Stomach (tissue), 9 donors: ENCODE measurements around the gene FLT3LG. TPM values are rescaled to one million over a fixed set of nuclear protein-coding genes. Genes with fewer than 3 reads are reported as not detected.

Experiments
- DNase-seq, 2 donors: peaks; one replicate each; pipeline versions ENCODE4 v3.0.0 to v3.0.0-alpha.2; 2013 to 2019
- H3K27ac ChIP-seq, 5 donors: fragments of 200-600 bp in 4 of 5; sonication (generic) in 4 of 5; one replicate each; pipeline ENCODE4 v1.5.1; 2013 to 2019; ENCODE audit warnings: mild to moderate bottlenecking in 1 of 5, moderate library complexity in 1 of 5
- H3K27me3 ChIP-seq, 3 donors: fragments of 200-600 bp; sonication (generic); one replicate each; pipeline ENCODE4 v1.5.1; 2017 to 2019; ENCODE audit warnings: mixed run types in 1 of 3
- H3K36me3 ChIP-seq, 4 donors: fragments of 200-600 bp; sonication (generic); 1 replicate in 3 of 4; 2 replicates in 1 of 4; pipeline ENCODE4 v1.5.1; 2016 to 2019
- H3K4me1 ChIP-seq, 4 donors: fragments of 200-600 bp; sonication (generic); one replicate each; pipeline ENCODE4 v1.5.1; 2016 to 2019
- H3K4me3 ChIP-seq, 4 donors: fragments of 200-600 bp; sonication (generic) in 3 of 4; one replicate each; pipeline ENCODE4 v1.5.1; 2016 to 2019; ENCODE audit warnings: mild to moderate bottlenecking in 1 of 4
- H3K9me3 ChIP-seq, 4 donors: fragments of 200-600 bp; sonication (generic); one replicate each; pipeline ENCODE4 v1.5.1; 2016 to 2019
- CTCF ChIP-seq, 7 experiments: fragments of 450-650 bp in 4 of 7; fragments of 200-600 bp in 3 of 7; sonication (generic) in 3 of 7; IDR thresholded peaks; one replicate each; pipeline ENCODE4 v1.5.1; 2016 to 2019; ENCODE audit warnings: antibody characterized with exemption in 7 of 7, control low read depth in 2 of 7, mild to moderate bottlenecking in 1 of 7
- EP300 ChIP-seq: sonication (generic); formaldehyde crosslinking; IDR thresholded peaks from one replicate; pipeline ENCODE4 v1.6.1; 2017; ENCODE audit warnings: antibody characterized with exemption
- POLR2A ChIP-seq, 4 donors: fragments of 450-650 bp; IDR thresholded peaks; one replicate each; pipeline ENCODE4 v1.6.1; 2016; ENCODE audit warnings: antibody characterized with exemption in 4 of 4, control low read depth in 2 of 4, mild to moderate bottlenecking in 1 of 4, moderate library complexity in 1 of 4
- POLR2AphosphoS5 ChIP-seq, 3 donors: sonication (generic); formaldehyde crosslinking; IDR thresholded peaks; one replicate each; pipeline ENCODE4 v1.6.1; 2016; ENCODE audit warnings: antibody characterized with exemption in 3 of 3
- WGBS, 5 donors: extraction: QIAGEN DNeasy Blood & Tissue Kit in 3 of 5; methylation state at CpG; one replicate each; pipeline versions ENCODE4 v1.1.5 to v1.1.7; 2013 to 2018; 5-methylcytosine and 5-hydroxymethylcytosine counted together
- intact Hi-C: fragments of 100-400 bp; cut with DNase I; formaldehyde crosslinking; loops from one replicate; pipeline ENCODE4 v1.15.1; 2023; ENCODE audit warnings: low total_unique reads
- polyA plus RNA-seq, 3 donors: library from polyadenylated mRNA; stranded (reverse); fragments of 200-250 nt; gene quantifications; one replicate each; pipeline ENCODE4 v1.2.3, GENCODE V29; 2013
- total RNA-seq, 5 donors: library from RNA; depleted of rRNA; stranded (reverse); fragments of >200 nt; gene quantifications; one replicate each; pipeline versions ENCODE4 v1.1.0 to v1.2.3, GENCODE V29; 2014 to 2016
- donor health status: healthy with polysubstance abuse.
- donor health status: Bipolar disorder and iron deficiency.
- donor health status: healthy.

The FLT3LG gene
- total and polyA plus RNA-seq, 8 donors = 1.3 to 14.5 (median 11.0) TPM; not detected in 3

GRCh38 chr19:49506575-49507105 lies 32.6 kb downstream of the FLT3LG start:
- Histone ChIP-seq H3K27me3 (no peaks in the 10 kb centered on the region), H3K9me3 (no peaks in the 10 kb centered on the region), H3K4me3 (no peak overlapping the region), H3K36me3 (no peaks in the 10 kb centered on the region), H3K4me1 (peaks cover 2 to 18% (median 15%) of the 10 kb centered on the region in 4 donors), H3K27ac (no peak overlapping the region)
- TF ChIP-seq POLR2A (IDR thresholded peaks at IDR 0.05) (no peak), POLR2AphosphoS5 (IDR thresholded peaks at IDR 0.05) (no peak), CTCF (IDR thresholded peaks at IDR 0.05) (peak in 5 of 7 experiments; percentile 61 to 90 (median 80)), EP300 (no peak)
- 24 to 34% (median 28%) methylated on average over 8 of the region's 8 CpGs for WGBS, 5 donors
- intact Hi-C loops = loop anchor here (5.0 kb wide), 1 partner anchor 36 kb away; no protein-coding TSS in a partner anchor
- peak; percentile 76 to 85 for DNase-seq

- no peak overlapping the region for H3K4me3 ChIP-seq
- peak overlapping the region in 1 of 5 donors; percentile 39 for H3K27ac ChIP-seq
- no peaks in the 10 kb centered on the region for H3K9me3 ChIP-seq
- H3K36me3 ChIP-seq = no peaks in the 10 kb centered on the region
- H3K4me1 ChIP-seq = peaks cover 14 to 28% (median 22%) of the 10 kb centered on the region in 4 donors
- H3K27me3 ChIP-seq = no peaks in the 10 kb centered on the region
- WGBS, 5 donors = 77 to 85% (median 78%) methylated on average over 12 of the region's 12 CpGs
- no peak for TF ChIP-seq POLR2A (IDR thresholded peaks at IDR 0.05)
- no peak for TF ChIP-seq CTCF (IDR thresholded peaks at IDR 0.05)
- no peak for TF ChIP-seq POLR2AphosphoS5 (IDR thresholded peaks at IDR 0.05)
- TF ChIP-seq EP300 = no peak
- DNase-seq = no peak
- intact Hi-C loops = loop anchor here (5.0 kb wide), 1 partner anchor 34 kb away; no protein-coding TSS in a partner anchor
These were observed 33.9 kb downstream of the FLT3LG start for GRCh38 chr19:49507803-49508494.

GRCh38 chr19:49512970-49513745 lies 39.1 kb downstream of the FLT3LG start:
- TF ChIP-seq EP300 (no peak), POLR2AphosphoS5 (IDR thresholded peaks at IDR 0.05) (no peak), CTCF (IDR thresholded peaks at IDR 0.05) (no peak), POLR2A (IDR thresholded peaks at IDR 0.05) (no peak)
- no peaks in the 10 kb centered on the region for H3K27me3 ChIP-seq
- H3K27ac ChIP-seq = peak overlapping the region; percentile 85 to 93 (median 90)
- 0 to 2% (median 0%) methylated on average over 31 to 50 of the region's 50 CpGs for WGBS, 5 donors
- peaks cover 0 to 35% (median 4%) of the 10 kb centered on the region in 4 donors for H3K36me3 ChIP-seq
- H3K9me3 ChIP-seq = no peaks in the 10 kb centered on the region
- peaks cover 14 to 66% (median 44%) of the 10 kb centered on the region in 4 donors for H3K4me1 ChIP-seq
- intact Hi-C loops = no loop called here
- peak overlapping the region; percentile 77 to 92 (median 84) for H3K4me3 ChIP-seq
- DNase-seq = peak; percentile 59 to 91

GRCh38 chr19:49513746-49514118 lies 39.7 kb downstream of the FLT3LG start:
- intact Hi-C loops = no loop called here
- no peak for TF ChIP-seq CTCF (IDR thresholded peaks at IDR 0.05)
- TF ChIP-seq POLR2AphosphoS5 (IDR thresholded peaks at IDR 0.05) = no peak
- TF ChIP-seq EP300 = no peak
- no peak for TF ChIP-seq POLR2A (IDR thresholded peaks at IDR 0.05)
- Histone ChIP-seq H3K4me3 (peak overlapping the region; percentile 77 to 92 (median 84)), H3K4me1 (peaks cover 14 to 66% (median 44%) of the 10 kb centered on the region in 4 donors), H3K27me3 (no peaks in the 10 kb centered on the region), H3K27ac (peak overlapping the region; percentile 85 to 93 (median 90)), H3K36me3 (peaks cover 0 to 41% (median 4%) of the 10 kb centered on the region in 4 donors), H3K9me3 (no peaks in the 10 kb centered on the region)
- DNase-seq = no peak
- WGBS, 5 donors = 16 to 31% (median 21%) methylated on average over 7 to 12 of the region's 12 CpGs
